ENCODE results near the gene OR13G1. TPM values are rescaled to one million over a fixed set of nuclear protein-coding genes. Genes with fewer than 3 reads are reported as not detected.
"Not testable (repeated sequence)": the region's sequence is repeated elsewhere in the genome, so short reads cannot be mapped to it uniquely, and the experiment has no call there.

OR13G1 gene, protein sequence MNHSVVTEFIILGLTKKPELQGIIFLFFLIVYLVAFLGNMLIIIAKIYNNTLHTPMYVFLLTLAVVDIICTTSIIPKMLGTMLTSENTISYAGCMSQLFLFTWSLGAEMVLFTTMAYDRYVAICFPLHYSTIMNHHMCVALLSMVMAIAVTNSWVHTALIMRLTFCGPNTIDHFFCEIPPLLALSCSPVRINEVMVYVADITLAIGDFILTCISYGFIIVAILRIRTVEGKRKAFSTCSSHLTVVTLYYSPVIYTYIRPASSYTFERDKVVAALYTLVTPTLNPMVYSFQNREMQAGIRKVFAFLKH
- total RNA-seq: not detected in 2 replicates
- long read RNA-seq: 0 reads

DNA sequence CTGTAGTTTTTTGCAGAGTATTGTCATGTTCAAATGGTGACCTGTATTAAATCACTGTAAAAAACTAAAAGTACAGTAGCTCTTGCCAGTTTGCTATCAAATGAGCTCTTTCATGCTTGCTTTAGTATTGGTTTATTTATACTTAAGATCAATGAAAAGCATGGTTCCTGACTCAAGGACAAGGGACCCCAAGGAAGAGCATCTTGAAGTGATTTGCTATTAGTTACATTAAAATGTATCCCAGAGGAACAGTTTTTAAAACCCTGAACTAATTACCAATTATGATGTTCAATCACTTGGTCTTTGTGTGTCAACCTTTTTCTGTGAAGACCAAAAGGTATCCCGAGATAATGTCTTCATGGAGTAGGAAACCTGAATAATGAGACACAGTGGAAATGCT, at the start of gene OR13G1:
TSS of gene OR13G1 (minus strand) at position 101 of the 400 bp plus-strand sequence. CDS start 6,698 bp downstream, outside the sequence.
- Mint-ChIP-seq H3K4me3 (no peak within 1 kb of the TSS), H3K4me1 (no peaks in the 10 kb centered on the region), H3K36me3 (ENCODE audit: low read depth) (no peaks in the 10 kb centered on the region), H3K27ac (ENCODE audit: unreplicated experiment) (no peak within 1 kb of the TSS), H3K9me3 (no peaks in the 10 kb centered on the region), H3K27me3 (ENCODE audit: low read depth) (peaks cover 6% of the 10 kb centered on the region)
- TF ChIP-seq, protein P1, sequence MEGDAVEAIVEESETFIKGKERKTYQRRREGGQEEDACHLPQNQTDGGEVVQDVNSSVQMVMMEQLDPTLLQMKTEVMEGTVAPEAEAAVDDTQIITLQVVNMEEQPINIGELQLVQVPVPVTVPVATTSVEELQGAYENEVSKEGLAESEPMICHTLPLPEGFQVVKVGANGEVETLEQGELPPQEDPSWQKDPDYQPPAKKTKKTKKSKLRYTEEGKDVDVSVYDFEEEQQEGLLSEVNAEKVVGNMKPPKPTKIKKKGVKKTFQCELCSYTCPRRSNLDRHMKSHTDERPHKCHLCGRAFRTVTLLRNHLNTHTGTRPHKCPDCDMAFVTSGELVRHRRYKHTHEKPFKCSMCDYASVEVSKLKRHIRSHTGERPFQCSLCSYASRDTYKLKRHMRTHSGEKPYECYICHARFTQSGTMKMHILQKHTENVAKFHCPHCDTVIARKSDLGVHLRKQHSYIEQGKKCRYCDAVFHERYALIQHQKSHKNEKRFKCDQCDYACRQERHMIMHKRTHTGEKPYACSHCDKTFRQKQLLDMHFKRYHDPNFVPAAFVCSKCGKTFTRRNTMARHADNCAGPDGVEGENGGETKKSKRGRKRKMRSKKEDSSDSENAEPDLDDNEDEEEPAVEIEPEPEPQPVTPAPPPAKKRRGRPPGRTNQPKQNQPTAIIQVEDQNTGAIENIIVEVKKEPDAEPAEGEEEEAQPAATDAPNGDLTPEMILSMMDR (conservative IDR thresholded peaks at IDR 0.05): no peak
- DNase-seq (ENCODE audit: low read depth, low spot score): no peak

DNA sequence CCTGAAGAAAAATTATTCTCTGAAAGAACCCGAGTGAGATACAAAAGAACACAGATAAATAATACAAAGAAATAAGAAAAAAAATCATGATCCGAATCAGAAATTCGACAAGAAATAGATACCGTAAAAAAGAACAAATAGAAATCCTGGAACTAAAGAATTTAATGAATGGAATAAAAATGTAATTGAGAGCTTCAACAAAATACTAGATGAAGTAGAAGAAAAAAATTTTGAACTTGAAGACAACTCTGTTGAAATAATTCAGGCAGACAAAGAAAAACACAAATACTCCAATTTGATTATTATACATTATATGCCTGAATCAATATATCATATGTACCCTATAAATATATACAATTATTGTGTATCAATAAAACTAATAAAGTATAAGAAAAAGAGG, 41.7 kb upstream of the OR13G1 start:
- TF ChIP-seq, protein P1 (conservative IDR thresholded peaks at IDR 0.05): no peak
- Mint-ChIP-seq H3K4me1 (no peaks in the 10 kb centered on the region), H3K27me3 (ENCODE audit: low read depth) (no peaks in the 10 kb centered on the region), H3K27ac (ENCODE audit: unreplicated experiment) (no peak overlapping the region), H3K36me3 (ENCODE audit: low read depth) (no peaks in the 10 kb centered on the region), H3K9me3 (peaks cover 4% of the 10 kb centered on the region), H3K4me3 (no peak overlapping the region)
- DNase-seq (ENCODE audit: low read depth, low spot score): no peak

DNA sequence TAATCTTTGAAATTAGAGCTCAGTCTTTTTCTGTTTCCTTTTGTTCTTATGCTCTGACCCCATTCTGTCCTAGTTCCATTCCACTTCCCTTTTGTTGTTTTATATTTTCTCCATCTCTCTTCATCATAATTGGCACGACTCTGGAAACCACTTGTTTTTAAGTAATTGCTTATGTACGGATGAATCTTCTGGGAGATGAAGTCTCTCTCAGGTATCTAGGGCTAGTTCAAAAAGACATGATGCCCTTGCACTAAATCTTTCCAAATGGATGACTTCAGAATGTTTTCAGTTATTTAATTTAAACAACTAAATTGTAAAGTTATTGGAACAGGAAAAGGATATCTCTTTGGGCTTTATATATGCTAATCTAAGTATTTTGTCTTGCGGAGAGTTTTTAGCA, 37.0 kb upstream of the OR13G1 start, which contains the start of gene OR6F1:
TSS of gene OR6F1 (minus strand) at position 101 of the 400 bp plus-strand sequence. CDS start 3,891 bp downstream, outside the sequence.
- no peak within 1 kb of the TSS for H3K4me3 Mint-ChIP-seq
- no peak within 1 kb of the TSS for H3K27ac Mint-ChIP-seq (ENCODE audit: unreplicated experiment)
- H3K9me3 Mint-ChIP-seq: peaks cover 2% of the 10 kb centered on the region
- H3K36me3 Mint-ChIP-seq (ENCODE audit: low read depth): no peaks in the 10 kb centered on the region
- no peaks in the 10 kb centered on the region for H3K27me3 Mint-ChIP-seq (ENCODE audit: low read depth)
- TF ChIP-seq, protein P1 (conservative IDR thresholded peaks at IDR 0.05): no peak
- no peaks in the 10 kb centered on the region for H3K4me1 Mint-ChIP-seq
- DNase-seq (ENCODE audit: low read depth, low spot score): no peak

DNA sequence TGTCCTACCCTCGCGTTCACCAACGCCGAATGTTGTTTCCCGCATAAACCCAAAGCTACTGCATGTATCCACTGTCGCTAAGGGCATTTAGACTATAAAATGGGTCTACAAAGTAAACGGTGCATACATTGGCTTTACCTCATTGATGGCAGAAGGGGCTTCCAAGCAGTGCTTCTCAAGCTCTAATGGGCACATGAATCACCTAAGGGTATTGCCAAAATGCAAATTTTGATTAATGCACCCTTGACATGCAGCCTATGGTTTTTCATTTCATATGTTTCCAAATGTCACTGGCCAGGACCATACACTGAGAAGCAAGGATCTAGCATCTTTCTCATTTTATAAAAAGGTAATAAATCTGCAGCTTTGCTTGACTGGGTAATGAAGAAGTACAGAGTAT, 34.2 kb upstream of the OR13G1 start:
- TF ChIP-seq, protein P1 (conservative IDR thresholded peaks at IDR 0.05): no peak
- Mint-ChIP-seq H3K9me3 (peaks cover 12% of the 10 kb centered on the region), H3K4me3 (no peak overlapping the region)

DNA sequence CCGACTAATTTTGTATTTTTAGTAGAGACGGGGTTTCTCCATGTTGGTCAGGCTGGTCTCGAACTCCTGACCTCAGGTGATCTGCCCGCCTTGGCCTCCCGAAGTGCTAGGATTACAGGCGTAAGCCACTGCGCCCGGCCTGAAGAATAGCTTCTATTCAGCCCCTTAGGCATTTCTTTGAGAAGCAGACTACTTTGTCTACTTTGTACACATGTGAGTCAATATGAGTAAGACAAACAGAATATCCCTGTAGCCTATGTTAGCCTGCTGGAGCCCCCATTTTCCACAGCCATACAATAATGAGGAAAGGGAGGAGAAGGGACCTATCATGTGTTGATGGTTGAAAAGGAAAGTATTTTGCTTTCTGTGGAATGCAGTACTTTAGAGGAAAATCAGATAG, 31.1 kb upstream of the OR13G1 start:
- not testable (repeated sequence) for DNase-seq (ENCODE audit: low read depth, low spot score); H3K36me3 Mint-ChIP-seq (ENCODE audit: low read depth); H3K4me1 Mint-ChIP-seq; H3K27ac Mint-ChIP-seq (ENCODE audit: unreplicated experiment); H3K27me3 Mint-ChIP-seq (ENCODE audit: low read depth); H3K4me3 Mint-ChIP-seq
- H3K9me3 Mint-ChIP-seq: peaks cover 24% of the 10 kb centered on the region

More for the DNA sequence above, 34.2 kb upstream of the OR13G1 start:
- no peaks in the 10 kb centered on the region for H3K36me3 Mint-ChIP-seq (ENCODE audit: low read depth)
- DNase-seq (ENCODE audit: low read depth, low spot score): no peak
- no peak overlapping the region for H3K27ac Mint-ChIP-seq (ENCODE audit: unreplicated experiment)
- H3K27me3 Mint-ChIP-seq (ENCODE audit: low read depth): no peaks in the 10 kb centered on the region
- no peaks in the 10 kb centered on the region for H3K4me1 Mint-ChIP-seq

DNA sequence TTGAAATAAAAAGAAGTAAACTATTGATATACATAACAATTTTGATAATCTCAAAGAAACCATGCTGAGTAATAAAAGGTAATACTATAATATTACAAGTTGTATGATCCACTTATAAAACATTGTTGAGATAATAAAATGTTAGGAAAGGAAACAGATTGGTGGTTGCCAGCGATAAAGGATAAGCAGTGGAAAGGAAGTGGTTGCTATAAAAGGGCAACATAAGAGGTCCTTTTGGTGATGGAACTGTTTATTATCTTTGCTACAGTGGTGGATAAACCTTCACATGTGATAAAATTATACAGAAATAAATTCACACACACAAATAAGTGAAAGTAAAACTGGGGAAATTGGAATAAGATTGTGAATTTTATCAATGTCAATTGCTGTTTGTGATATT, 21.8 kb upstream of the OR13G1 start:
- no peak overlapping the region for H3K4me3 Mint-ChIP-seq
- no peaks in the 10 kb centered on the region for H3K4me1 Mint-ChIP-seq
- no peak for DNase-seq (ENCODE audit: low read depth, low spot score)
- H3K27me3 Mint-ChIP-seq (ENCODE audit: low read depth): no peaks in the 10 kb centered on the region
- peaks cover 3% of the 10 kb centered on the region for H3K36me3 Mint-ChIP-seq (ENCODE audit: low read depth)
- peaks cover 7% of the 10 kb centered on the region for H3K9me3 Mint-ChIP-seq
- no peak overlapping the region for H3K27ac Mint-ChIP-seq (ENCODE audit: unreplicated experiment)
- TF ChIP-seq, protein P1 (conservative IDR thresholded peaks at IDR 0.05): no peak

Data from neural crest cell (in vitro differentiated cells).